ENCODE measurements around the gene MYOM1.

DNA sequence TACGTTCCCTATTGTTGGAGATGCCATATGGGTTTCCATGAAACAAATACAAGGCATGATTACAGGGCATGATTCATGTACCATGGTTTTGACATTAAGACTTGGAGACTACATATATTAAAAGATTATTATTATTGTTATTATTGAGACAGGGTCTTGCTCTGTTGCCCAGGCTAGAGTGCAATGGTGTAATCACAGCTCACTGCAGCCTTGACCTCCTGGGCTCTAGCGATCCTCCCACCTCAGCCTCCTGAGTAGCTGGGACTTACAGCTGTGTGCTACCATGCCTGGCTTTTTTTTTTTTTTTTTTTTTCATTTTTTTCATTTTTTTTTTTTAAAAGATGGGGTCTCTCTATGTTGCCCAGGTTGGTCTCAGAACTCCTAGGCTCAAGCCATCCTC is 69.1 kb downstream of the MYOM1 start:
- TF ChIP-seq, protein P1, sequence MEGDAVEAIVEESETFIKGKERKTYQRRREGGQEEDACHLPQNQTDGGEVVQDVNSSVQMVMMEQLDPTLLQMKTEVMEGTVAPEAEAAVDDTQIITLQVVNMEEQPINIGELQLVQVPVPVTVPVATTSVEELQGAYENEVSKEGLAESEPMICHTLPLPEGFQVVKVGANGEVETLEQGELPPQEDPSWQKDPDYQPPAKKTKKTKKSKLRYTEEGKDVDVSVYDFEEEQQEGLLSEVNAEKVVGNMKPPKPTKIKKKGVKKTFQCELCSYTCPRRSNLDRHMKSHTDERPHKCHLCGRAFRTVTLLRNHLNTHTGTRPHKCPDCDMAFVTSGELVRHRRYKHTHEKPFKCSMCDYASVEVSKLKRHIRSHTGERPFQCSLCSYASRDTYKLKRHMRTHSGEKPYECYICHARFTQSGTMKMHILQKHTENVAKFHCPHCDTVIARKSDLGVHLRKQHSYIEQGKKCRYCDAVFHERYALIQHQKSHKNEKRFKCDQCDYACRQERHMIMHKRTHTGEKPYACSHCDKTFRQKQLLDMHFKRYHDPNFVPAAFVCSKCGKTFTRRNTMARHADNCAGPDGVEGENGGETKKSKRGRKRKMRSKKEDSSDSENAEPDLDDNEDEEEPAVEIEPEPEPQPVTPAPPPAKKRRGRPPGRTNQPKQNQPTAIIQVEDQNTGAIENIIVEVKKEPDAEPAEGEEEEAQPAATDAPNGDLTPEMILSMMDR (IDR thresholded peaks at IDR 0.05): no peak
- TF ChIP-seq ZFX (IDR thresholded peaks at IDR 0.05; ENCODE audit: borderline replicate concordance): no peak
